Suprapubic skin (tissue), 4 donors: ENCODE results near the gene LRP8. TPM values are rescaled to one million over a fixed set of nuclear protein-coding genes. Genes with fewer than 3 reads are reported as not detected.

Experiments used
- DNase-seq, 2 donors: peaks; one replicate each; pipeline ENCODE4 v3.0.0-alpha.2; 2019; ENCODE audit warnings: low spot score in 2 of 2
- H3K27ac ChIP-seq: fragments of 200-600 bp; sonication (generic); one replicate; pipeline ENCODE4 v1.5.1; 2019
- H3K27me3 ChIP-seq: fragments of 200-600 bp; sonication (generic); one replicate; pipeline ENCODE4 v1.5.1; 2019
- H3K36me3 ChIP-seq: fragments of 200-600 bp; sonication (generic); one replicate; pipeline ENCODE4 v1.5.1; 2019
- H3K4me1 ChIP-seq: fragments of 200-600 bp; sonication (generic); one replicate; pipeline ENCODE4 v1.5.1; 2019
- H3K4me3 ChIP-seq: fragments of 200-600 bp; sonication (generic); one replicate; pipeline ENCODE4 v1.5.1; 2019; ENCODE audit warnings: mild to moderate bottlenecking
- H3K9me3 ChIP-seq: fragments of 200-600 bp; sonication (generic); one replicate; pipeline ENCODE4 v1.5.1; 2019
- CTCF ChIP-seq, 2 donors: fragments of 200-600 bp in 1 of 2; fragments of 450-650 bp in 1 of 2; sonication (generic) in 1 of 2; IDR thresholded peaks; one replicate each; pipeline ENCODE4 v1.5.1; 2016 to 2019; ENCODE audit warnings: antibody characterized with exemption in 2 of 2, mild to moderate bottlenecking in 1 of 2, moderate library complexity in 1 of 2
- EP300 ChIP-seq: sonication (generic); formaldehyde crosslinking; IDR thresholded peaks from one replicate; pipeline ENCODE4 v1.6.1; 2017; ENCODE audit warnings: antibody characterized with exemption
- POLR2A ChIP-seq, 2 donors: fragments of 450-650 bp; IDR thresholded peaks; one replicate each; pipeline ENCODE4 v1.6.1; 2017; ENCODE audit warnings: antibody characterized with exemption in 2 of 2, mild to moderate bottlenecking in 2 of 2, moderate library complexity in 2 of 2
- POLR2AphosphoS5 ChIP-seq, 3 donors: sonication (generic); formaldehyde crosslinking; IDR thresholded peaks; one replicate each; pipeline ENCODE4 v1.6.1; 2017; ENCODE audit warnings: antibody characterized with exemption in 3 of 3
- WGBS: methylation state at CpG from one replicate; pipeline ENCODE4 v1.1.5; 2018; 5-methylcytosine and 5-hydroxymethylcytosine counted together
- total RNA-seq, 4 donors: library from RNA; depleted of rRNA; stranded (reverse); fragments of >200 nt; gene quantifications; one replicate each; pipeline ENCODE4 v1.1.0, GENCODE V29; 2016

LRP8 gene
- total RNA-seq, 4 donors from 2014 or later, result 2.8 to 11.8 (median 4.1) TPM

- TF ChIP-seq EP300 (no peak), CTCF (IDR thresholded peaks at IDR 0.05) (no peak), POLR2A (IDR thresholded peaks at IDR 0.05) (no peak), POLR2AphosphoS5 (IDR thresholded peaks at IDR 0.05) (no peak)
- WGBS, result 66% methylated on average over 3 of the region's 3 CpGs
- Histone ChIP-seq H3K27me3 (no peaks in the 10 kb centered on the region), H3K4me1 (no peaks in the 10 kb centered on the region), H3K9me3 (no peaks in the 10 kb centered on the region), H3K4me3 (no peak overlapping the region), H3K36me3 (no peaks in the 10 kb centered on the region), H3K27ac (no peak overlapping the region)
- no peak for DNase-seq
These were observed 78.2 kb downstream of the LRP8 start for GRCh38 chr1:53249706-53250105.

GRCh38 chr1:53246261-53247134, 81.4 kb downstream of the LRP8 start:
- no peak for DNase-seq
- TF ChIP-seq POLR2A (IDR thresholded peaks at IDR 0.05), result no peak
- no peak for TF ChIP-seq EP300
- no peak for TF ChIP-seq POLR2AphosphoS5 (IDR thresholded peaks at IDR 0.05)
- TF ChIP-seq CTCF (IDR thresholded peaks at IDR 0.05), result no peak
- Histone ChIP-seq H3K4me3 (no peak overlapping the region), H3K4me1 (no peaks in the 10 kb centered on the region), H3K27ac (no peak overlapping the region), H3K27me3 (no peaks in the 10 kb centered on the region), H3K36me3 (no peaks in the 10 kb centered on the region), H3K9me3 (no peaks in the 10 kb centered on the region)
- WGBS, result 91% methylated on average over 4 of the region's 4 CpGs

GRCh38 chr1:53244141-53244540, 83.7 kb downstream of the LRP8 start:
- Histone ChIP-seq H3K9me3 (no peaks in the 10 kb centered on the region), H3K36me3 (no peaks in the 10 kb centered on the region), H3K4me1 (peaks cover 2% of the 10 kb centered on the region), H3K27ac (no peak overlapping the region), H3K27me3 (no peaks in the 10 kb centered on the region), H3K4me3 (no peak overlapping the region)
- TF ChIP-seq POLR2AphosphoS5 (IDR thresholded peaks at IDR 0.05), result no peak
- TF ChIP-seq POLR2A (IDR thresholded peaks at IDR 0.05), result no peak
- no peak for TF ChIP-seq EP300
- no peak for TF ChIP-seq CTCF (IDR thresholded peaks at IDR 0.05)
- DNase-seq, result no peak
- 77% methylated on average over 4 of the region's 4 CpGs for WGBS

GRCh38 chr1:53242381-53242780, 85.5 kb downstream of the LRP8 start:
- H3K27me3 ChIP-seq, result no peaks in the 10 kb centered on the region

More at GRCh38 chr1:53242381-53242780, 85.5 kb downstream of the LRP8 start:
- no peaks in the 10 kb centered on the region for H3K36me3 ChIP-seq
- peaks cover 14% of the 10 kb centered on the region for H3K4me1 ChIP-seq
- H3K9me3 ChIP-seq, result no peaks in the 10 kb centered on the region
- no peak overlapping the region for H3K27ac ChIP-seq
- TF ChIP-seq EP300 (no peak), POLR2A (IDR thresholded peaks at IDR 0.05) (no peak), CTCF (IDR thresholded peaks at IDR 0.05) (no peak), POLR2AphosphoS5 (IDR thresholded peaks at IDR 0.05) (no peak)
- DNase-seq, result no peak
- no peak overlapping the region for H3K4me3 ChIP-seq
- WGBS, result 73% methylated on average over 4 of the region's 4 CpGs
